Mesangial cell (primary cell): ENCODE results near the gene NHERF2. TPM values are rescaled to one million over a fixed set of nuclear protein-coding genes. Genes with fewer than 3 reads are reported as not detected.

Source experiments
- total RNA-seq: library from RNA; depleted of rRNA; stranded (reverse); fragments of >200 nt; gene quantifications from 2 replicates; pipeline ENCODE4 v1.2.3, GENCODE V29; 2015

Gene NHERF2
- total RNA-seq, result 60.3 and 91.9 TPM in 2 replicates

DNA sequence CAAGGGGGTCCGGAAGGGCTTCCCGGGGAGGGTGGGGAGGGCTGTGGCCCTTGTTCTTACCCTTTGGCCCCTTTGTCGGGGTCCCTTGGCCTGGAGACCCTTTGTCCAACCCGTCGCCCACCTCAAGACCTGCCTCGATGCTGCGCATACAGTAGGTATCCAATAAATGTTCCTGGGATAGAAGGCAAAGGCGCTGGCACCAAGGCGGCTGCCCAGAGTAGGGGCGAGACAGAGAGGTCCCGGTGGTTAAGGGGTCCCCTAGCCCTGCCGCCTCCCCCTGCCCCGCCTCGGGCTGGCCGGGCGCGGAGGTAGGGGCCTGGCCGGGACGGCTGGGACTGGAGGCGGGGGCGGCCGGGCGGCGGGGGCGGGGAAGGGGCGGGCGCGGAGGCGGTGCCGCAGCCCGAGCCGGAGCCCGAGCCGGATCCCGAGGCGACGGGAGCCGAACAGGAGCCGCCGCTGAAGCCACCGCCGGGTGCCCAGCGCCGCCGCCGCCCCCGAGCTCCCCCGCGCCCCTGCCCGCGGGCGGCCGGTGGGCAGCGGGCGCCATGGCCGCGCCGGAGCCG, at the start of gene NHERF2:
Gene NHERF2 (plus strand): TSS at position 442 of the 563 bp plus-strand sequence. CDS start 104 bp downstream, at position 546.

DNA sequence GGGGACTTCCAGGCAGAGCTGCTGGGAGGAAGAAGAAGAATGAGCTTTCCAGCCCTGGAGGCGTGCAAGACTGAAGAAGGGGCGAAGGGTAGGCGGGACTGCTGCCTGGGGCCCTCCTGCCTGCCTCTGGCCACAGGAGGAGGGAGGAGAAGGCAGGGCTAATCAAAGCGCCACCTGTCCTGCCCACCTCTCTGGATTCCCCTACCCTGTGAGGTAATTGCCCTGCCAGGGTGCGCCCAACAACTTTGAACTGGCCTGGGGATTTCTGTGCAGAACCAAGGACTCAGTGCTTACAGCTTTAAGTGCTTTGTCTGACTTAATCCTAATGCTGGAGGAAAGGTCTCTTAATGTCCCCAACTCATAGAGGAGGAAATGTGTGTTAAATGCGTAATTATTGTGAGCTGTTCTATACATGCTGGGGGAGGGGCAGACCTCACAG, 45.3 kb upstream of the NHERF2 start, which contains the start of gene NOXO1:
Gene NOXO1 (minus strand): TSS at position 72 of the 439 bp plus-strand sequence. CDS start 290 bp downstream, outside the sequence.

DNA sequence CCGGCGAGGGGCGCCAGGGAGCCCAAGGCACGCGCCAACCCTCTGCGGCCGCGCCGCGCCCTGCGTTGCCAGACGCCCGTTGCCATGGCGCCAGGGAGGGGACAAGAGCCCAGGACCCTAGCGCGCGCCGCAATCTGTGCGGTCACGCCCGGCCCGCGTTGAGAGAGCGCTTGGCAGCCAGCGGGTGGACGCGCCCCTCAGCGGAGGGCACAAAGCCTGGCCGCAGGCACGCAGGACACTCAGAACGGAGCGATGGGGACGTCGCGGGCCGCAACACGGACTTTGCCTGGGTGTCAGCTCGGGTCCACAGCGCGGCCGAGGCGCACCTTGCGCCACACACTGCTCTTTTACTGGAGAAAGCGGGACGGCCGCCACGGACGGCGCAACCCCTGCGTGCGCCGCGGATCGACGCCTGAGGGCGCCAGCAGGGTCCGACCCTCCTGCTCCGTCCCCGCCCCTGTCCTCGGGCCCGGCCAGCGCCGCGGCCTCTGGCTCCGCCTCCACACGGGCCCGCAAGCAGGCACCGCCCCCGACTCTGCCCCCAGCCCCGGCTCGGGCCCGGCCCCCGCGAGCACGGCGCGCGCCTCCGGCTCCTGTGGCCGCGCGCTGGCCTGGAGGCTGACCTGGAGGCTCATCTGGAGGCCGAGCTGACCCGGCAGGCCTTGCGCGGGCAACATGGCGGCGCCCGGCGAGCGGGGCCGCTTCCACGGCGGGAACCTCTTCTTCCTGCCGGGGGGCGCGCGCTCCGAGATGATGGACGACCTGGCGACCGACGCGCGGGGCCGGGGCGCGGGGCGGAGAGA, 43.0 kb upstream of the NHERF2 start, which contains the start of gene GFER:
Gene GFER (plus strand): TSS at position 650 of the 803 bp plus-strand sequence. CDS start 26 bp downstream, at position 676.

DNA sequence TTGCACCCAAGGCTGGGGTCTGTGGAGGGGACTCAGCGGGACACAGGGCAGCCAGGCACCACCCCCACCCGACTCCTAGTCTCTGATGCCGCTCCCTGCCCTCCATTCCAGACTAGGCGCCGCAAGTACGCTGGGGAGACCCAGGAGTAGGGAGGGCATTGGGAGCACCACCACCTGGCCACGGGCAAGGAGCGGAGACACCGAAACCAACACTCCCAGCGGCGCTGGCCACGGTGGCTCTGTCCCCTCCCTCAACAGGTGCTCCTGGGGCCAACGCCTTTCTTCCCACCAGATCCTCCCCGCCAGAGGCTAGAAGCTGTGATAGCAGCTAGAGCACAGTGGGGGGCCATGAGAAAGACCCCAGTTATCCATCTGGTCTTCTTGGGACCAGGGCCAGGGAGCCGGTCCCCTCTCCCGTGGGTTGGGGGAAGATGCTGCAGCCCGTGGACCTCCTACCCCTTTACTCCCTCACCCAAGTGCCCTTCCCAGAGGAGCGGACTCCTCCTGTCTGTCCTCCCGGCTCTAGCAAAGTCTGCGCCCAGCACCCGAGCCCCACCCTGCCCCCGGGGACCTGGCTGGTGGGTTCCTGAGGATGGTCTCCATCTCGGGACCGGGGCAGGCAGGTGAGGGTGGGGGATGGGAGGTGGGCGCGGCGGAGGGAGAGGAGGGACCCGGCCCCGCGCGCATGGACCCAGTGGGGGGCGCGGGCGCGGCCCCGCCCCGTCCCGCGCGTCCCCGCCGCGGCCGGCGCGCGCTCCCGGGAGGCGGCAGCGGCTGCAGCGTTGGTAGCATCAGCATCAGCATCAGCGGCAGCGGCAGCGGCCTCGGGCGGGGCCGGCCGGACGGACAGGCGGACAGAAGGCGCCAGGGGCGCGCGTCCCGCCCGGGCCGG, 37.2 kb upstream of the NHERF2 start, which contains the start of gene SYNGR3:
Gene SYNGR3 (plus strand): TSS at position 762 of the 892 bp plus-strand sequence. CDS start 133 bp downstream, outside the sequence.

DNA sequence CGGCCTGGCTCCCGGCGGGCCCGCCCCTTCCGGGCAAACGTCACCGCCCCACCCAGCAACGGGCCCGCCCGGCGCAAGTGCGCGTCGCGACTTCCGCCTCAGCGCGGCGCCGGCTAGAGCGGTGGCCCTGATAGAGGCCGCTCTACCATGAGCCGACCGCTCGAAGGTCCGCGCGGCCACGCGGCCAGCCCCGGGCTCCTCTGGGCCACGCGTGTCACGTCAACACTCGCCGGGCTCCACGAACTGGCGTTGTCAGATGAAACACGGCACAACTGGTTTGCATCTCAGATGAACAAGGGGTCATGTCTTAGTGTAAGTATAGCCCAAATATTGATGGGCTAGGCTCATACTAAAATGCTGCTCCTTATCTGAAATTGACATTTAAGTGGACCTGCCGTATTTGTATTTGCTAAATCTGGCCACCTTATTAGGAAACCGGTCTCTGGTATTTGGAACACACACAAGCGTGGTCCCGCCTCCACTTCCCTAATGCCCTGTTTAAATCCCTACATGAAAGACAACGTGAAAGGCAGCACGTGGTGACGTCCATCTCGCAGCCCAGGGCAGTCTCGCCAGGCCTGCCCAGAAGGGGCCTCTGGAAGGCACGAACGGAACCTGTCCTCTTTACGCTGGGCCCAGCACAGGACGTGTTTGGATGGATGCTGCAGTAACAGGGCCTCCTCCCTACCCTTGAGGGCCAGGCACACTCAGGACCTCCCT, 16.8 kb upstream of the NHERF2 start, which contains the start of gene ZNF598:
Gene ZNF598 (minus strand): TSS at position 31 of the 720 bp plus-strand sequence.

DNA sequence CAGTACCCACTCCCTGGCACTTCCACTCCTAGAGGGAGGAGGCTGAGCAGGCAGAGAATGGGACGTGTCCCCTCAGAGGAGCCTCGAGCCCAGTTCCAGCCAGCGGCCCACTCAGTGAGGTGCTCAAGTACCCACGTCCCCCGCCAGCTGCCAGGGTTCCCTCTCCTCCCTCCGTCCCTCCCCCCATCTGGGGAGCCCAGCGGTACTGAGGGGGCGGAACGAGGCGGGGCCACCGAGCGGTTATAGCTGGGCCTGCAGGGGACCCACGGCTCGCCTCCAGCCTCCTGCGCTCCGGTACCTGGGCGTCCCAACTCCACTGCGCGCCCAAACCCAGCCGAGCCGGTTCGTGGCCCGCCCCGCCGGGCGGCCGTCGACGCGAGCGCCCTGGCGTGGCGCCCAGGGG, 7.2 kb upstream of the NHERF2 start, which contains the start of gene NPW:
Gene NPW (plus strand): TSS at position 268 of the 403 bp plus-strand sequence.

DNA sequence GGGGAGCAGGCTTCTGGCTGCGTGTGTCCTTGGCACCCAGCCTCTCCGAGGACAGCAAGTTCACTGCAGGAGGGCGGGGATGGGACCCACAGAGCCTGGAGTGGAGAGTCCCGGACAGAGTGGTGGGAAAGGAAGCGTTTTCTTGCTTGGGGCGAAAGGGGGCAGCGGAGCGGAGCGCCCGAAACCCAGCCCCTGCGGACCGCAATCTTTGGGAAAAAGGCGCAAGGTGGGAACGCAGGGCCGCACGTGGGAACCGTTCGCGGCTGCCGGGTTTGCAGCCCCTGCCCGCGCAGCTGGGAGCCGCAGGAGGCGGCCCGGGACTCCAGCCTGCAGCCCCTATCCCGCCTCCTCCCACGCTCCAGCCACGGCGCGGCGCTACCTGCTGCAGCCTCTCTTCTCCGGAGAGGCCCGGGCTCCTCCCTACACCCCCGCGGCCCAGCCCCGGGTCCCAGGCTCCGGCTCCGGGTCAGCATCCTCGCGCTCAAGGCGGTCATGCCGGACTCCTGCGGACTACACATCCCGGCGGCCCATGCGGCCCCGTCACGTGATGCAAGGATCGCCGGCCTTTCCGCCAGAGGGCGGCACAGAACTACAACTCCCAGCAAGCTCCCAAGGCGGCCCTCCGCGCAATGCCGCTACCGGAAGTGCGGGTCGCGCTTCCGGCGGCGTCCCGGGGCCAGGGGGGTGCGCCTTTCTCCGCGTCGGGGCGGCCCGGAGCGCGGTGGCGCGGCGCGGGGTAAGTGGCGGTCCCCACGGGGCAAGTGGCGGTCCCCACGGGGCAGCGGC, 20.8 kb downstream of the NHERF2 start, which contains the start of the genes NTHL1 and TSC2:
Gene NTHL1 (minus strand): TSS at position 505 of the 786 bp plus-strand sequence. CDS start 11 bp downstream, at position 494.
Gene TSC2 (plus strand): TSS at position 656 of the 786 bp plus-strand sequence. CDS start 631 bp downstream, outside the sequence.

Other genes with a start within 250 kb of the NHERF2 start
- gene SPSB3, start 244.3 kb upstream of the NHERF2 start, total RNA-seq, result 37.5 and 99.8 TPM in 2 replicates
- 86.8 and 113 TPM in 2 replicates for gene NUBP2, start 243.9 kb upstream of the NHERF2 start, total RNA-seq
- gene IGFALS, start 233.2 kb upstream of the NHERF2 start, total RNA-seq, result 0.25 TPM in 1 of 2 replicates, not detected in the other
- 89.5 and 114 TPM in 2 replicates for gene HAGH, start 200.1 kb upstream of the NHERF2 start, total RNA-seq
- gene FAHD1, start 199.7 kb upstream of the NHERF2 start, total RNA-seq, result 77.9 and 83.8 TPM in 2 replicates
- 3.6 and 3.8 TPM in 2 replicates for gene MEIOB, start 154.7 kb upstream of the NHERF2 start, total RNA-seq
- not detected in 2 replicates for gene HS3ST6, start 108.5 kb upstream of the NHERF2 start, total RNA-seq
- gene MSRB1, start 83.7 kb upstream of the NHERF2 start, total RNA-seq, result 20.5 and 27.7 TPM in 2 replicates
- gene RPL3L, start 72.2 kb upstream of the NHERF2 start, total RNA-seq, result not detected in 2 replicates
- 334 and 388 TPM in 2 replicates for gene NDUFB10, start 67.4 kb upstream of the NHERF2 start, total RNA-seq
- 4,197 and 4,785 TPM in 2 replicates for gene RPS2, start 62.1 kb upstream of the NHERF2 start, total RNA-seq
- 0.16 TPM in 1 of 2 replicates, not detected in the other for gene RNF151, start 60.0 kb upstream of the NHERF2 start, total RNA-seq
- gene TBL3, start 54.8 kb upstream of the NHERF2 start, total RNA-seq, result 56.8 and 104 TPM in 2 replicates
- 0.25 TPM in 1 of 2 replicates, not detected in the other for gene NOXO1, start 45.4 kb upstream of the NHERF2 start, total RNA-seq
- 31.9 and 34.9 TPM in 2 replicates for gene GFER, start 42.7 kb upstream of the NHERF2 start, total RNA-seq
- 4.6 and 10.0 TPM in 2 replicates for gene SYNGR3, start 36.9 kb upstream of the NHERF2 start, total RNA-seq
- 42.7 and 46.6 TPM in 2 replicates for gene ZNF598, start 17.1 kb upstream of the NHERF2 start, total RNA-seq
- gene NPW, start 7.1 kb upstream of the NHERF2 start, total RNA-seq, result 4.4 and 5.7 TPM in 2 replicates
- gene NTHL1, start 20.9 kb downstream of the NHERF2 start, total RNA-seq, result 45.1 and 63.7 TPM in 2 replicates
- 53.8 and 113 TPM in 2 replicates for gene TSC2, start 21.1 kb downstream of the NHERF2 start, total RNA-seq
- gene PKD1, start 109.0 kb downstream of the NHERF2 start, total RNA-seq, result 113 and 120 TPM in 2 replicates
- 0.65 and 5.7 TPM in 2 replicates for gene RAB26, start 121.7 kb downstream of the NHERF2 start, total RNA-seq
- gene TRAF7, start 128.9 kb downstream of the NHERF2 start, total RNA-seq, result 84.1 and 96.6 TPM in 2 replicates
- 0.16 and 0.38 TPM in 2 replicates for gene CASKIN1, start 169.7 kb downstream of the NHERF2 start, total RNA-seq
- gene MLST8, start 178.6 kb downstream of the NHERF2 start, total RNA-seq, result 129 and 184 TPM in 2 replicates
- 2.1 and 3.8 TPM in 2 replicates for gene BRICD5, start 184.0 kb downstream of the NHERF2 start, total RNA-seq
- 13.7 and 41.7 TPM in 2 replicates for gene PGP, start 187.9 kb downstream of the NHERF2 start, total RNA-seq
- 28.2 and 34.0 TPM in 2 replicates for gene E4F1, start 196.7 kb downstream of the NHERF2 start, total RNA-seq
- gene DNASE1L2, start 209.5 kb downstream of the NHERF2 start, total RNA-seq, result 0.51 TPM in 1 of 2 replicates, not detected in the other
- 53.1 and 107 TPM in 2 replicates for gene ECI1, start 224.7 kb downstream of the NHERF2 start, total RNA-seq
- 152 and 250 TPM in 2 replicates for gene RNPS1, start 241.2 kb downstream of the NHERF2 start, total RNA-seq